Nephron progenitor cell (in vitro differentiated cells): Measurements from ENCODE around the gene PITX3.

Experiments
- DNase-seq: peaks from one replicate; pipeline ENCODE4 v3.0.0; 2021
- H3K27ac Mint-ChIP-seq: 2 replicates; pipeline ENCODE4 v1.8.0; 2021; ENCODE audit warnings: mild to moderate bottlenecking, moderate library complexity, mixed read lengths
- H3K27me3 Mint-ChIP-seq: 2 replicates; pipeline ENCODE4 v1.8.0; 2021; ENCODE audit warnings: mild to moderate bottlenecking, low read depth, mixed read lengths; ENCODE audit not compliant: poor library complexity
- H3K36me3 Mint-ChIP-seq: 2 replicates; pipeline ENCODE4 v1.8.0; 2021; ENCODE audit warnings: low read depth, mixed read lengths
- H3K4me1 Mint-ChIP-seq: 2 replicates; pipeline ENCODE4 v1.8.0; 2021; ENCODE audit warnings: mixed read lengths
- H3K4me3 Mint-ChIP-seq: 2 replicates; pipeline ENCODE4 v1.8.0; 2021; ENCODE audit warnings: mild to moderate bottlenecking, moderate library complexity, mixed read lengths
- H3K9me3 Mint-ChIP-seq: 2 replicates; pipeline ENCODE4 v1.8.0; 2021; ENCODE audit warnings: mild to moderate bottlenecking, moderate library complexity, mixed read lengths
- CTCF ChIP-seq: fragments of 200-600 bp; sonication (generic); IDR thresholded peaks from 2 replicates; pipeline ENCODE4 v1.5.0; 2021; ENCODE audit warnings: antibody characterized with exemption

The PITX3 gene

DNA sequence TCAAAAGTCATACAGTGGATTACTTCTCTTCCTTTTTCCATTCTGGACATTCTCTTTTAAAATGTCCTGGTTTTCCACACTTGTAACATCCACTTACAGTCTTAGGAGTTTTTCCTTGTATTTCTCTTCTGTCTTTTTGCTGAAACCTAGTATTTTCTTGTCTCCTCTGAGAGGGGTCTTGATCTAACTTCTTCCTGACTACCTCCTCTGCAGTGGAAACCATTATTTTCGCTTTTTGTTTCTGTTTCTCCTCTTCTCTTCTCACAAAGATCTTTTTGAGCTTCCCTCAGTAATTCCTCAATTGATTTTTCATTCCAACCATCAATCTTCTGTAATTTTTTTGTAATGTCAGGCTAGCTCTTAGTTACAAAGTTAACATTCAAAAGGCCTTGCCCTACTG, 38.9 kb downstream of the PITX3 start:
- Mint-ChIP-seq H3K27ac (no peak overlapping the region), H3K27me3 (peaks cover 38% of the 10 kb centered on the region), H3K4me1 (no peaks in the 10 kb centered on the region), H3K36me3 (peaks cover 5% of the 10 kb centered on the region), H3K9me3 (peaks cover 61% of the 10 kb centered on the region), H3K4me3 (no peak overlapping the region)
- no peak for TF ChIP-seq CTCF
- no peak for DNase-seq

- Mint-ChIP-seq H3K36me3 (peaks cover 5% of the 10 kb centered on the region), H3K9me3 (peaks cover 65% of the 10 kb centered on the region), H3K27me3 (peaks cover 38% of the 10 kb centered on the region), H3K4me3 (no peak overlapping the region), H3K27ac (no peak overlapping the region), H3K4me1 (no peaks in the 10 kb centered on the region)
- DNase-seq = no peak
- no peak for TF ChIP-seq CTCF
Measured at GRCh38 chr10:102200751-102201640, 40.3 kb downstream of the PITX3 start.

- DNase-seq = no peak
- Mint-ChIP-seq H3K27ac (no peak overlapping the region), H3K9me3 (peaks cover 51% of the 10 kb centered on the region), H3K36me3 (peaks cover 5% of the 10 kb centered on the region), H3K4me3 (no peak overlapping the region), H3K27me3 (peaks cover 48% of the 10 kb centered on the region), H3K4me1 (no peaks in the 10 kb centered on the region)
- TF ChIP-seq CTCF = no peak
Measured at GRCh38 chr10:102198027-102198426, 43.3 kb downstream of the PITX3 start.

DNA sequence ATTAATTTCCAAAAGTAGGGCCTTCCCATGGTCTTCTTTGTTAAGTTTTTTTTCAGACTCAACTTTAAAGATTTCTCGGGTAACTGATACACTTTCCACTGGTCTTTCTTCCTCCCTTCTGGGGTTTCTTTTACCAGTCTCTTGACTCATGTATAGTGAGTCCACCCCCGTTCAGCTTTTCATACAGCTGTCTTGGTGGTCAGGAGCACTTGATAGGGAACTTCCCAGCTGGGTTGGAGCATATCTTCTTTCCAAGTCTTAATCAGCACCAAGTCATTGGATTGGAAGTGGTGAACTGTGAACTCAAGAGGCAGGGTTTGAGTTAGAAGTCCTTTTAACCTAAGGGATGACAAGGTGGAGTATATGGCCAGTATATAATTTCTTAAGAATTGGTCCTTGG, 44.4 kb downstream of the PITX3 start:
- no peak overlapping the region for H3K4me3 Mint-ChIP-seq
- H3K4me1 Mint-ChIP-seq = no peaks in the 10 kb centered on the region
- H3K27me3 Mint-ChIP-seq = peaks cover 37% of the 10 kb centered on the region
- no peak for TF ChIP-seq CTCF
- DNase-seq = no peak
- no peaks in the 10 kb centered on the region for H3K36me3 Mint-ChIP-seq
- peaks cover 51% of the 10 kb centered on the region for H3K9me3 Mint-ChIP-seq
- H3K27ac Mint-ChIP-seq = no peak overlapping the region

- Mint-ChIP-seq H3K4me3 (no peak overlapping the region), H3K27ac (no peak overlapping the region), H3K4me1 (no peaks in the 10 kb centered on the region), H3K36me3 (no peaks in the 10 kb centered on the region), H3K9me3 (peaks cover 55% of the 10 kb centered on the region), H3K27me3 (peaks cover 32% of the 10 kb centered on the region)
- DNase-seq = no peak
- no peak for TF ChIP-seq CTCF
Measured at GRCh38 chr10:102195296-102195870, 45.9 kb downstream of the PITX3 start.
